Measurements from ENCODE around the gene NSUN2.

Gene NSUN2

GRCh38 chr5:6632888-6633468, at the start of gene NSUN2, which contains the start of gene SRD5A1:
Gene NSUN2, minus strand, starts transcription at chr5:6633044. Its CDS starts 65 bp downstream, at chr5:6632979.
Gene SRD5A1, plus strand, starts transcription at chr5:6633440. Its CDS starts 137 bp downstream, at chr5:6633577.
- no peak for TF ChIP-seq CTCF (IDR thresholded peaks at IDR 0.05; ENCODE audit: insufficient read depth, low read depth, low read length, missing control alignments)
- peak; percentile 95 for DNase-seq (ENCODE audit: low read depth)

GRCh38 chr5:6682239-6682638, 49.4 kb upstream of the NSUN2 start:
- H3K4me3 ChIP-seq (ENCODE audit: low read length) = no peak overlapping the region
- TF ChIP-seq CTCF (IDR thresholded peaks at IDR 0.05; ENCODE audit: insufficient read depth, low read depth, low read length, missing control alignments) = no peak
- DNase-seq (ENCODE audit: low read depth) = no peak

More at GRCh38 chr5:6632888-6633468, at the start of gene NSUN2, which contains the start of gene SRD5A1:
- peak within 1 kb of the TSS; percentile 97 for H3K4me3 ChIP-seq (ENCODE audit: low read length)

GRCh38 chr5:6681682-6682081, 48.8 kb upstream of the NSUN2 start:
- no peak for DNase-seq (ENCODE audit: low read depth)
- H3K4me3 ChIP-seq (ENCODE audit: low read length) = no peak overlapping the region
- no peak for TF ChIP-seq CTCF (IDR thresholded peaks at IDR 0.05; ENCODE audit: insufficient read depth, low read depth, low read length, missing control alignments)

GRCh38 chr5:6680922-6681321, 48.1 kb upstream of the NSUN2 start:
- DNase-seq (ENCODE audit: low read depth) = no peak
- no peak for TF ChIP-seq CTCF (IDR thresholded peaks at IDR 0.05; ENCODE audit: insufficient read depth, low read depth, low read length, missing control alignments)
- H3K4me3 ChIP-seq (ENCODE audit: low read length) = no peak overlapping the region

GRCh38 chr5:6678385-6678784, 45.5 kb upstream of the NSUN2 start:
- no peak for TF ChIP-seq CTCF (IDR thresholded peaks at IDR 0.05; ENCODE audit: insufficient read depth, low read depth, low read length, missing control alignments)
- no peak for DNase-seq (ENCODE audit: low read depth)
- H3K4me3 ChIP-seq (ENCODE audit: low read length) = no peak overlapping the region

GRCh38 chr5:6676702-6677101, 43.9 kb upstream of the NSUN2 start:
- H3K4me3 ChIP-seq (ENCODE audit: low read length) = no peak overlapping the region
- peak; percentile 77 for DNase-seq (ENCODE audit: low read depth)
- no peak for TF ChIP-seq CTCF (IDR thresholded peaks at IDR 0.05; ENCODE audit: insufficient read depth, low read depth, low read length, missing control alignments)

Data from epithelial cell of esophagus (primary cell).